GM18499 (cell line): ENCODE data around the gene RAPGEF4.

ENCODE experiments used
- ATAC-seq: cut with Tn5 transposase; IDR thresholded peaks from one replicate; pipeline ENCODE4 v1.9.1; 2021; ENCODE audit warnings: moderate number of reproducible peaks; ENCODE audit not compliant: insufficient read depth, unreplicated experiment

RAPGEF4 gene

DNA sequence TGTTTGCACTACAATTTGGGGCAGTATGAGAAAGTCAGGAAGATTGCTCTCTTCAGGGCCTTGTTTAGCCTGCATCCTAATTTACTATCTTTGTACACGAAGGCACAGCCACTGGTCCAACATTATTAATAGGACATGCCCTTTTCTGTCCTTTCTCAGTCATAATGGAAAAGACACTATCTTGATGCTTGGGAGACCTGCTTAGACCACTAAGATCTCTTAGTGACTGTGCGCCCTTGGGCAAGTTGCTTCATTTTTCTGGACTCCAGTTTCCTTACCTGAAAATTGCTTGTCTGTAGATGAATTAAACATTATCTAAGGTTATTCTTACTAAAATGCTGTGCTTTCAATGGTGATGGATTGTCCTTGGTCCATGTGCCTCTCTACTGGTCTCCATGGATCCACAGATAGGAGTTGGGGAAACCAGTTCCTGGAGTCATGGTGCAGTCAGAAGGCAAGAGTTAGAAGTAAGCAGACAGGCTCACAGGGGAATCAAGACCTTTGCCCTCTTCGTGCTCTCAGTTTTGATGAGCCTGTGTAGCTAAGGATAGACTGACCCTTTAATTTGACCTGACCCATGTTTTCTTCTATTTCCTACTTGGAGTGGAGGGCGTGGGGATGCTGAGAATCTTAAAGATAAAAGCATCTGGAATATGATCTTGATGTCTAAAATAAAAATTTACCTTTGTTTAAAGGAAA, 114.0 kb downstream of the RAPGEF4 start:
- no peak for ATAC-seq

DNA sequence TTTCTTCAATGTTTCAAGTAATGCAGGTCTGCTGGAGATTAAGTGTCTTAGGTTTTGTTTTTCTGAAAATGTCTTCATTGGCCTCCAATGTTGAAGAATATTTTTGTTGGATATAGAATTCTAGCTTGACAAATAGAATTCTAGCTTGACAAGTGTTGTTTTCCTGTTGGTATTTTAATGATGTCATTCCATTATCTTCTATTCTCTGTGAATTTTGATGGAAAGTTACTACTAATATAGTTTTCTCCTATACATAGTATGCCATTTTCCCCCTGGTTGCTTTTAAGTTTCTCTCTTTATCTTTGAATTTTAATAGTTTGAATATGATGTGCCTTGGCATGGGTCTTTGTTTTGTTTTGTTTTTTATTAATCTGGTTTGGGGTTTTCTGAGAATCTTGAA, 119.9 kb downstream of the RAPGEF4 start:
- no peak for ATAC-seq

DNA sequence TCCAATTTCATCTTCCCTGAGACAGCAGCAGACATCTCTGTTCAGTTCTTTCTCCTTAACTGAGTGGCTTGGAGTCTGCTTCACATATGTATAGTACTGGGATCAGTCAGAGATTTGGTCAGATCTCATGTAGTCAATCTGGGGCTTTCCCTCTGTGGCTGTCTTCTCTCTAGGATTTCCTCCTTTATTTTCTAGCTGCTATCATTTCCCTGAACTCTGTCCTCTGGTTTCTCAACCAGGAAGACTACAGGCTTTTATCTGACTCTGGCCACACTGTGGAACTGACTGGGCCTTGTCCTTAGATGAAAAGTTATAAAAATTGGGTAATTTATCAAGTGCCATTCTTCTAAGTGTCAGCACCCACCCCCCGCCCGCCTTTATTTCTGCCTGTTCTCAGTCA, 121.0 kb downstream of the RAPGEF4 start:
- ATAC-seq = no peak

DNA sequence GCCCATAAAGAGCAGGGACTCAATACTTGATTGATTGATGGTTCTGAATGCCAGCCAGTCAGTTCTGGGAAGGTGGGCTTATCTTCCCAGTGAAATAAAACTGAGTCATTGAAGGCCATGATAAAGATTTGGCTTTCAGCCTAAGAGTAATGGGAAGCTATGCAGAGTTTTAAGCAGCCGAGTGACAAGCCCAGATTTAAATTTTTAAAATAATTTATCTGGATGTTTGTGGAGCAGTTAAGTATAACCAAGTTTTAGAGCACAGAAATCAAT, 122.8 kb downstream of the RAPGEF4 start:
- ATAC-seq = no peak

DNA sequence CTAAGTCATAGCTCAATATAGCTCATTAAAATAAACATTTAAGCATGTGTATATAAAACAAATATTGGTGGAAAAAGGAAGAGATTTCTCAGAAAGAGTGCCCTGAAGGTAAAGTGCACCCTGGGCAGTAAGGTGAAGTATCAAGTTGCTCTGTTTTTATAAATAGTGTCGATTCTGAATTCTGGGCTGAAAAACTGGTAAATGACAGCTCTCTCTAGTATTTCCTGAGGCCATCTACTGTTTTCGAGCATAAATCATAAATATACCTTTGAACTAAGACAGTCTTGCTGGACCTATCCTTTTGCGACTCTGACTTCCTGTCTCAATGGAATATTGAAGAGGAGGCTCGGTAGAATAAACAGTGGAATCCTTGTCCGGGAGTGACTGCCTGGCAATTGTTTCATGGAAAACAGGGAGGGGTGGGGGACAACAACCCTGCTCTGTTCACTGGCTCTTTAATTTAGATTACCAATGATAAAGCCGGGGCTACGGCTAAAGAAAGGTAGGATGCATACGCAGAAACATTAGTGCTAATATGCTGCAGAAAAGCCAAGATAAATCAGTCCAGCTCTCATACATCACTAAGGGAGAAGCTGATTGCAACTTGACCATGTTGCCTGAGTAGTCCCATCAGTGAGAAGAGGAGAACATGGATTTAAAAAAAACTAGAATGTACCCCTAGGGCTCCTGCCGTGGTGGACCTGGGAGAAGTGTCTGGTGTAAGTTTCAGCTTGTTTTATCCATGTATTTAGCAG, 124.1 kb downstream of the RAPGEF4 start:
- ATAC-seq = no peak

DNA sequence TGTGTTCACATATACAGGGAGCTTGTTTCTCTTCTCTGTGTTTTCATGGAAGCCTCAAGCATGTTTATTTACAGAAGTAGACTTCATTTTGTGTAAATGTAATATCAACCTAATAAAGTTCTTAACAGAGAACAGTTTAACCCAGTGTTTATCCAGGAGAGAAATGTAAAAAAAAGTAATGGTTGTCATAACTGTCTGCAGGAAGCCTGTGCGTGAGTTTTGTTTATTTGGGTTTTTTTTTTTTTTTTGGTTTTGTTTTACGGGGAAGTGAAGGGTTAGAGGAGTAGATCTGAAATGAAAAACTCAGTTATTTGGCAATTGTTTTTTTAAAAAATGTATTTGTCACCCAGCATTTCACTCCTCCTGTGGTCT, 124.7 kb downstream of the RAPGEF4 start:
- no peak for ATAC-seq

DNA sequence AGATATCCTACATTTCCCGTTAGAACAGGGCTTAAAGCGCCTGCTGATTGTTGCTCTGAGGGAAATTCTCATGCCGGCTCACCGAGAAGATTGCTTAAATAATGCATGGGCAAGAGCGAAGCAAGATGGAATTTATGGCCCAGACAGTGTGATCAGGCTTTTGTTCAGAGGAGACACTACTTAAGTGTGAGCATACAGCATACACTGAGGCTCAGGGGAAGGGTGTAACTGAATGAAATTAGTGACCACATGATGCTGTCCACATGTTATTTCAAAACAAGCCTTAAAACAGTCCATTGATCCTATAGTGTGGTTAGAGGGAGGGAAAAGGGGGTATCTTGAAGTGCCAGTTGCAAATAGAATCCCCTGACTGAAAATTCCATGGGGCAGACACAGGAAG, 125.5 kb downstream of the RAPGEF4 start:
- no peak for ATAC-seq

DNA sequence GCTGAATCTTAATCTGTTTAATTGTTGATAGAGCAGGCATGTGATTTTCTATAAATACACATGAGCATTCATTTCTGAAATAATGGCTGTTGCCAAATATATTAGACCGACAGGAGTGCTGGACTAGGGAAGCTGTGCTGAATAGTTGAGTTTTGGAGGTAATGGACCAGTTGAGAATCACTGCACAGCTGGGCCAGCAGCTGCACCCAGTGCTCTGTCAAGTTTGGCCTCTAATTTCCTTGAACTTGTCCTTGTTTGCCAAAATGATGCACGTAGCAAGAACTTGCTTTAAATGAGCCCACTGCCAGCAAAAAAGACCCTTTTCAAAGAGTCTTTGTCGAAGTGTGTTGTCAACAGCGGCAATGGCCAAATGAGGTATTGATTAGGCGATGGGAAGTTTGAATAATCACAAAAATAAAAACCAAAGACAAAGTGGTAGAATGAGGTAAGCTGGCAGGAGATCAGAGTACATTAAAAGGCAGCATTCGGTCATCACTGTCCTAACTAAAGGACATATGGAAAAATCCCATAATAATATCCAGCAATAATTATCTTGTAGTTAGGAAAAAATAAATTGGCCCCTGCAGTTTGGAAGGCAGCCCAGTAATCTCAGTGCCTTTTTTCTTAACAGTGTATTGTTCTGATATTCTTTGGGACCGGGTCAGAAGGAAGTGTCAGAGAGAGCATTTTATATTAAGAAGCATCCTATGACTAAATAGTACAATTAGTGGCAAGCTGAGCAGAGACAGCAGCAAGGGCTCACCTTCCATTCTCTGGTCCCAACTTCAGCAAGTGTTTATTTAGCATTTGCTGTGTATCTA, 126.2 kb downstream of the RAPGEF4 start:
- ATAC-seq = no peak

DNA sequence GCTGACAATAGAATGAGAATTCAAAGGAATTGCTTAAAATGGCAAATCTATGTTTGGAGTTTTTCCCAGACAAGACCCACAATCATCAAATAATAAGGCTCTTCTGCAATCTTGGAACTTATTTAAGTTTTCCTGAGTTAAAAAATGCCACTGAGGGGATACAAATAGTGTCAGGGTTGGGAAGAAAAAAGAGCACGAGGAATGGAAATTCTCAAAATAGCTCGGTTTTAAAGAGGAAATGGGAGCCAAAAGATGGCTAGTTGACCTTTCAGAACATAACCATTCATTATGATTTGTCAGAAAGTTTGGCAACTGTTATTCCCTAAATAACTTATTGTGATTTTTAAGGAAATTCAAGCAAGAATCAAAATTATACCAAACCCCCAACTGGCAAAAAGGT, 127.7 kb downstream of the RAPGEF4 start:
- no peak for ATAC-seq

DNA sequence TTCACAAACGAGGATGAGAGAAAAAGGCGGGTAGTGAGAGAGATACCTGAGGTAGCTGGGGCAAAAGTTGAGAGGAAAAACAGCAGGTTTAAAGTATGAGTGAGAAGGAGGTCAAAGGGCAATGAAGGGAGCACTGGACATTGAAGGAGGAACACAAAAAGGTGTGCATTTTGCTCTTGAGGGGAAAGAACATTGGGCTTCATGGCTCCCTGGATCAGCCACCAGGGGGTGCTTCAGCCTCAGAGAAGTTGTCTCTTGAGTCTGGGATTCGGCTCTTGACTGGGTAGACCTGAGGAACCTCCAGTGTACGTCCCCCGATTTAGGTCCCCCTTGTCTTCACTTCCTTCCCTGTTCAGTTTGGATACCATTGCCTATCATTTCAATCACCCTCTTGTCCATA, 128.5 kb downstream of the RAPGEF4 start:
- no peak for ATAC-seq

DNA sequence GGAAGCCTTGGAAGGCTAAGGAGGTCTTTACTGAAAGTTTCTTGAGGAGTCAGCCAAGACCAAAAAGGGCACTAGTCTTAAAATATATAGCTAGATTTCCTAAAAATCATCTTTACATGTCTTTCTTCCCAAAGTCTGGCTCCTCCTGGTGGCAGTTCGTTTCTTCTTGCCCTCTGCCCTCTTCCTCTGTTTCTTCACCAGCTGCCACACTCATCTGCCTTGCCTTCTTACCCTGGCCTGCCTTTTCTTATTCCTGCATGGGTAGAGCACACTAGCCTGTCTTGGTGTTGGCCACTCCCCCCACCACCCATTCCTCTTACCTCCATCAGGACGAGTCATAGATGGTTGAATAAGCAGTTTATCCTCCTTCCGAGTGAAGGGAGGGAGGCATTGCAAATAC, 129.8 kb downstream of the RAPGEF4 start:
- no peak for ATAC-seq

DNA sequence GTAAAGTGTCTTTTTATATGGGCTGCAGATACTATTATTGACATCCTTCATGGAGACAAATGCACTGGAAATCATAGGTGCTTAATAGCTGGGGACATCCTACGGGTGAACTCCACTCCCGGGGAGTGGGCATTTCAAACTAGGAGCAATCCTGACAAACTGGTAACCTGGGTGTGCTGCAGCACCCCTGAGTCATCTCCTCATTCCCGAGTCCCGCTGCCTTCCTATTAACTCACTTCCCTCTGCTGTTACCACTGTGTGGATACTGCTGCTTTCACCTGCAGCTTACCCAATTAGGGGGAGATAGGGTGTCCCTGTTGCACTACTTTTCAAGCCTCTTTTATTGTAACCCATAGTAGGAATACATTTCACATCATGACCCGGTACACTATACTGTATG, 134.2 kb downstream of the RAPGEF4 start:
- ATAC-seq = no peak

DNA sequence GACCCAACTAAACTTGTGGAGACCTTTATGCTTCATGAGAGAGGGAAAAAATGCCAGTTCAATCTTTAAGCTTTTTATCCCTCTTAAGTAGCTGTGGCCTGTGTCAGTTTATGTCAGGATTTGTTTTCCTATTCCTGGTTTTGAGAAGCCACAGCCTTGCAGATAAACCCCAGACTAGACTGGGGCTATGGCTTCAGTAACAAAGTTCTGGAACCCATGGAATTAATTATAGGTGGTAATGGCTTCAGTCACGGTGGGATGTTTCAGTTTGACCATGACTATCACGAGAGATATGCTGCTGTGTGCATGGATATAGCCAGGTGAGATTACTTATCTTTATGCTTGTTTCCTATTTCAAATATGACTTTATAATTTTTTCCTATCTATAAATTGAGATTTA, 134.8 kb downstream of the RAPGEF4 start:
- no peak for ATAC-seq

DNA sequence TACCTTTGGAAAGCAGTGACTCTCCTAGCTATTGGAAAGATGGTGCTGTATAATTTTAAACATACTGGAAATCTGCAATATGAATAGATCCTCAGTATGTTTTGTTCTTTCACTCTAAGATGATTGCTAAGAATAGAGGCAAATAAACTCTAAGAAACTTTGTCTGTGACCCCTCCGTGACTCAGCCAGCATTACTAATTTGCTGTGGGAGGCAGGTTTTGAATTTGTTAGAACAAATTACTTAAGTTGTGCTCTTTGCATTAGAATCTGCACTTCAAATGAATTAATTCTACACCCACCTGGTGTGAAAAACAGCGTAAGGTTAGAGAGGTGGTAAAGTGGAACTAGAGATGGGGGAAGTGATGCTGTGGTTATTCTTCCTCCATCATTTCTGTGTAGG, 142.2 kb downstream of the RAPGEF4 start:
- no peak for ATAC-seq

DNA sequence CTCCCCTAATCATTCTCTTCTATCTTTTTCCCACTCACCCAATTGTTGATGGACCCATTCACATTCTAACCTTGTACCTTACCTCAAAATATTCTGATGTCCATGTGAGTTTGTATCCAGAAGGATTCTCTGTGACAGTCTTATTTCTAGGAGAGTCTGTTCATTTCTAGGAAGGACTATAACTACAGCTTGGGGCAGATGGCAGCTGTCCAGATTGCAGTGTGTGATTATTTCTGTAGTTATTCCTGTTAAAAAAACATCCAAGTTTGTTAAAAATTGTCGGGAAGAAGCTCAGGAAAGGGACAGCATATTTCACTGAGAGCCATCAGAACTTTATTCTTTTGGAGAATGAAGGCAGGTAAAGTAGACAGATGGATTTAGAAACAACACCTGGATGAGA, 142.6 kb downstream of the RAPGEF4 start:
- ATAC-seq = no peak

DNA sequence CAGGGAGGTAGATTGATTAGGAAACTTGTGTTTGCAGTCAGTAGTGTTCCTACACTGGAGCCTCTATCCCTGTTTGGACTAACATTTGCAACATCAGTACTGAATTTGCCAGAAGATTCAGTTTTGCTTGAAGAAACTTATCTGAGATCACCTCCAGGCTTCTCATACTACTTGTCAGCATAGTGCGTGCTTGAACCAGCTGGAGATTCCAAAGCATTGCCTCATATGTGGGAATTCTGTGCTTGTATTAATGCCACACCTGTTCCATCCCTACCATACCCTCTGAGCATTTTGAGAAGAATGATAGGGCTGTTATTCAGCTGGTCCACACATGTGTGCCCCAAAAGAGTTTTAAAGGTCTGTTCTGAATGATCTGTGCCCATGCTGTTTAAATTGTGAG, 148.7 kb downstream of the RAPGEF4 start:
- no peak for ATAC-seq

DNA sequence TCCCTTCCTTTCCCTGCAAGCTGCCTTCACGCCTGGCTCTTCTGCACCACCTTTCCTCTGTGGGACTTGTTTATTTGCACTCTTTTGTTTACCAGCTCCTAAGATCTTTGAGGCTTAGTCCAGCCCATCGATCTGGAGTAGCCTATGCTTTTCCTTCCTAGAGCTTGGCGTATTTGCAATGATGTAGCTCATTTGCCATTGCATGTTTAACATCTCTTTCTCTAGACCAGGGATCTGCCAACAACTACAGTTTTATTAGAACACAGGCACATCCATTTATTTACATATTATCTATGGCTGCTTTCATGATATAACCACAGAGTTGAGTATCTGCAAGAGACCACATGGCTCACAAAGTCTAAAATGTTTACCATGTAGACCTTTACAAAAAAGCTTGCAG, 150.4 kb downstream of the RAPGEF4 start:
- no peak for ATAC-seq

DNA sequence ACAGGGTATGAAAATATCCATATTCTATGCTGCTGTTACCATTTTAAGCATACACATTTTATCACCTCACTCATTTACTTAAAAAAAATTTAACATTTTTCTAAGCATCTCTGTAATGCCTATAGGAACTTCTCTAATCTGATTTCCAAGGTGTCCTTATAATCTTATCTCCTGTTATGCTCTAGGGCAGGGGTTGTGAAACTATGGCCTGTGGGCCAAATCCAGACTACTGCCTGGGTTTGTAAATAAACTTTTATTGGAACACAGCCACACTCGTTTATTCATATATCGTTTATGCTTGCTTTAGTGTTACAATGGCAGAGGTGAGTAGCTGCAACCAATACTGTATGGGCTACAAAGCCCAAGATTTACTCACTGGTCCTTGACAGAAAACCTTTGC, 151.6 kb downstream of the RAPGEF4 start:
- ATAC-seq = no peak

DNA sequence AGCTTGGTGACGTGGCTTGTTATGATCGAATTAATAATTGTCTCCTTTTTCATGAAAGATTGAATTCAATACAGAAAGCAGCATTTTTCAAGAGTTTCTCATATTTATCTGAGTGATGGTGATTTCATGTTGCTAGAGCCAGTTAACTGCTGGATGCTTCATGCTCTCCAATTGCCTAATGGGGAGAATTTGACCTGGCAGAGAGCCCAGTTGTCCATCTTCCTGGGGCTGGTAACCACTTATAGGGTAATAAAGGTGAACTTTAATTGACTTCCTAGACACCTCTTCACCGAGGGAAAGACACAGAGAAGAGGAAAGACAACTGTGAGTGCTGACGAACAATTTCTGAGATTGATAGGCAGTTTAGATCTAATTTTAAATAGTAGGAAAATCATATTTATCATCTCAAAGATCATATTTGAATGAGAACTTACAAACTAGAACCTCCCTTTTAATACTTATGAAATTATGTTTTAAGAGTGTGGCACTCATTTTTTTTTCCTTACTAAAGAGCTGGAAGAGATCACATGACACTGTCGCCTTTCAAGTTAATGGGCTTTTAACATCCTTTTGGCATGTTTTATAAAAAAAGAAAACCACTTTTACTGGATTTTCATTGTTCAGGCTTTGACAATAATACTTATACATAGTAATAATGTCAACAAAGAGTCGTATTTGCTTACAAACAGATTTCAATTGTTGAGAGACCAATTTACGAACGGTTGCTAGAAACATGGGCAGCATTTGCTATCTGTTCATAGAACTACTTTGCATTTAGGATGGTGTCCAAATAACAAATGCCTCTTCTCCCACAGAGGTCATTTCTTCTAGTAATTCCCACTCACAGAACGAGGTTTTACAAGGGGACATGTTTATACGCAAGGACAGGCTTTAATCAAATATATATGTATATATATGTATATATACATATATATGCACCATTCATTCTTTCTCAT, 153.3 kb downstream of the RAPGEF4 start:
- ATAC-seq = no peak

DNA sequence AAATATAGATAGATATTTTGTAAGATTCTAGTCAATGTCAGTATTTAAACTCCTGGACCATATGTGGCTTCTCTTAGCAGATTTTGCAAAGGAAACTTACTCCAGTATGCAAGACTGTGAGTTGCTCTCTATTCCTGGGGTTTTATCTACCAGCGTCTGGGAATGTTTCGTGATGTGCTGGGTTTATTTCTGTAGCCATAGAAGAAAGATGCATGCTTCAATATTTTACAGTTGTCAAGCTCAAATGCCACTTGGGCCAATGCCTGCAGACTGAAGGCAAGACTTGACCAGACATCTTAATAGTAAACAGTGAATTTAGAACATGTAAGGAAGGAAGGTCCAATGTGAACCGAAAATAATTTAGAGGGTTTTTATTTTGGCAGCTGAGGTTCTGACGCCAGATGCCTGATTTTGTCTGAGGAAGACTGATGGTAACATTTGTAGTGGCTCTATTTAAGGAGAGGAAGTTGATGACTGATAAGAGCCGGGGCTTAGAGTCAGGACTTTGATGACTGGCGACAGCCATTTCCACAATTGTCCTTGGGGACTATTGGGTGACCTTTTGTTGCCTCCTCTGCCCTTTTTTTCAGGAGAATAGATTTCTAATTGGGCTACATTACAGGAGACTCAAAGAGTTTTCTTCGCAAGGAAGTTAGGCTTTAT, 154.3 kb downstream of the RAPGEF4 start:
- ATAC-seq = no peak
